ENCODE measurements around the gene WNT2B. TPM values are rescaled to one million over a fixed set of nuclear protein-coding genes. Genes with fewer than 3 reads are reported as not detected.

Gene WNT2B
- total and polyA plus RNA-seq, 2 of the 8 experiments (the other 6 are each of a cell fraction or from before 2014, with no cell fraction given), result 0.33 to 2.0 TPM

- Histone ChIP-seq H3K14ac (ENCODE audit: insufficient read length) (no peak overlapping the region), H3K27ac (ENCODE audit: low read depth, low read length) (no peak overlapping the region), H4K5ac (ENCODE audit: insufficient read length, low read depth, low read length) (no peak overlapping the region), H4K20me1 (replicated peaks in 1 of 2; ENCODE audit: control insufficient read depth in 1 of 2, insufficient read depth in 2 of 2, low read length in 2 of 2) (no peaks in the 10 kb centered on the region), H3K4me3 (ENCODE audit: extremely low read depth in 1 of 4, insufficient read depth in 2 of 4, low read depth in 3 of 4, low read length in 4 of 4) (no peak overlapping the region), H2BK5ac (ENCODE audit: low read depth, low read length) (no peak overlapping the region), H2BK12ac (ENCODE audit: low read depth, low read length) (no peak overlapping the region), H2AFZ (ENCODE audit: low read length) (no peak overlapping the region), H3K4me2 (ENCODE audit: insufficient read depth in 1 of 2, low read depth in 2 of 2, low read length in 2 of 2) (no peak overlapping the region), H3K23me2 (ENCODE audit: low read depth, low read length) (no peaks in the 10 kb centered on the region), H4K91ac (replicated peaks; ENCODE audit: insufficient read length, low read length) (no peak overlapping the region), H3K9me3 (ENCODE audit: insufficient read depth in 2 of 2, low read depth in 1 of 2, low read length in 1 of 2) (no peaks in the 10 kb centered on the region), H3K4me1 (replicated peaks in 1 of 4; ENCODE audit: control insufficient read depth in 3 of 4, insufficient read depth in 4 of 4, low read length in 3 of 4) (no peaks in the 10 kb centered on the region), H3K79me1 (ENCODE audit: low read depth, low read length) (no peaks in the 10 kb centered on the region), H2BK15ac (ENCODE audit: low read length) (no peak overlapping the region), H3K79me2 (ENCODE audit: control insufficient read depth in 1 of 2, insufficient read depth in 2 of 2, low read length in 2 of 2) (no peaks in the 10 kb centered on the region), H3K36me3 (ENCODE audit: control insufficient read depth in 2 of 4, insufficient read depth in 4 of 4, low read length in 3 of 4) (peaks cover 0 to 29% (median 11%) of the 10 kb centered on the region in 4 experiments; a peak in 5 of 8 replicates), H3K56ac (replicated peaks; ENCODE audit: insufficient read length, low read depth, low read length) (no peak overlapping the region), H2BK120ac (replicated peaks; ENCODE audit: low read depth, low read length) (no peak overlapping the region), H3K9ac (replicated peaks in 1 of 4; ENCODE audit: extremely low read depth in 1 of 4, low read depth in 3 of 4, low read length in 3 of 4) (no peak overlapping the region), H2BK20ac (ENCODE audit: low read length) (no peak overlapping the region), H2AK5ac (ENCODE audit: low read depth, low read length) (no peak overlapping the region), H4K8ac (ENCODE audit: extremely low read depth, insufficient read depth, low read length) (no peak overlapping the region), H3K4ac (replicated peaks; ENCODE audit: insufficient read length, low read depth, low read length) (no peak overlapping the region), H3K23ac (ENCODE audit: insufficient read length) (no peak overlapping the region), H3K18ac (ENCODE audit: extremely low read depth, low read length) (no peak overlapping the region), H3K27me3 (replicated peaks in 1 of 4; ENCODE audit: control insufficient read depth in 3 of 4, extremely low read depth in 1 of 4, insufficient read depth in 3 of 4, low read length in 3 of 4) (no peaks in the 10 kb centered on the region)
- no peak for DNase-seq (ENCODE audit: low read depth in 1 of 2, low spot score in 2 of 2)
- WGBS, 2 experiments (ENCODE audit: extremely low coverage in 1 of 2, insufficient coverage in 1 of 2, insufficient read length in 1 of 2, insufficient replicate concordance in 2 of 2, low coverage in 1 of 2, low lambda C conversion rate in 2 of 2, missing lambda C conversion rate in 1 of 2), result 86% methylated on average over 8 of the region's 8 CpGs; no CpG with 5 or more reads in 1 of the 2 experiments
- POLR2A ChIA-PET (ENCODE audit: partially characterized antibody), result interaction anchor here (0.6 kb wide), 1 partner anchor 28 kb away, joined by 4 read pairs; no protein-coding TSS in a partner anchor
- TF ChIP-seq, protein P1, sequence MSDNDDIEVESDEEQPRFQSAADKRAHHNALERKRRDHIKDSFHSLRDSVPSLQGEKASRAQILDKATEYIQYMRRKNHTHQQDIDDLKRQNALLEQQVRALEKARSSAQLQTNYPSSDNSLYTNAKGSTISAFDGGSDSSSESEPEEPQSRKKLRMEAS (IDR thresholded peaks at IDR 0.05), result no peak
- no peak for FAIRE-seq
- CTCF ChIA-PET (ENCODE audit: partially characterized antibody), result interaction anchor here (0.6 kb wide), 2 partner anchors 84 to 363 kb away, joined by 3 read pairs; no protein-coding TSS in a partner anchor
These were observed 66.5 kb downstream of the WNT2B start for GRCh38 chr1:112575154-112575804.
